Activated CD8-positive, alpha-beta memory T cell treated with anti-CD3 and anti-CD28 coated beads, Interleukin-2, amount 10 ng/mL, durations not matched to agents 7 days and 5 days (primary cell): ENCODE measurements around the gene TOB1. TPM values are rescaled to one million over a fixed set of nuclear protein-coding genes. Genes with fewer than 3 reads are reported as not detected.

Experiments used
- ATAC-seq: fragments of 150-1000 bp; cut with Tn5 transposase; one replicate; pipeline ENCODE4 v1.10.0; 2021; ENCODE audit warnings: moderate library complexity
- CTCF ChIA-PET: fragments of 350-600 bp; sonication (Branson Sonifier 250); formaldehyde crosslinking; loops from one replicate; lab custom pipeline; 2021; ENCODE audit warnings: antibody characterized with exemption; lab: Charles Lee
- DNase-seq: peaks from one replicate; pipeline ENCODE4 v3.0.0-alpha.2; 2020
- H3K27ac Mint-ChIP-seq: one replicate; pipeline ENCODE4 v1.8.0; 2021; ENCODE audit warnings: mild to moderate bottlenecking, mixed read lengths
- H3K27me3 Mint-ChIP-seq: one replicate; pipeline ENCODE4 v1.8.0; 2021; ENCODE audit warnings: mixed read lengths
- H3K36me3 Mint-ChIP-seq: one replicate; pipeline ENCODE4 v1.8.0; 2021; ENCODE audit warnings: mild to moderate bottlenecking, mixed read lengths
- H3K4me1 Mint-ChIP-seq: one replicate; pipeline ENCODE4 v1.8.0; 2021; ENCODE audit warnings: mixed read lengths
- H3K4me3 Mint-ChIP-seq: one replicate; pipeline ENCODE4 v1.8.0; 2021; ENCODE audit warnings: mild to moderate bottlenecking, moderate library complexity, mixed read lengths
- H3K9me3 Mint-ChIP-seq: one replicate; pipeline ENCODE4 v1.8.0; 2022; ENCODE audit warnings: low read depth, mixed read lengths
- total RNA-seq, 2 experiments: library from RNA; stranded (reverse); gene quantifications; one replicate each; pipeline ENCODE4 v1.2.3, GENCODE V29; 2021

TOB1 gene
- total RNA-seq, 2 experiments from 2014 or later = 34.1 to 47.5 TPM

DNA sequence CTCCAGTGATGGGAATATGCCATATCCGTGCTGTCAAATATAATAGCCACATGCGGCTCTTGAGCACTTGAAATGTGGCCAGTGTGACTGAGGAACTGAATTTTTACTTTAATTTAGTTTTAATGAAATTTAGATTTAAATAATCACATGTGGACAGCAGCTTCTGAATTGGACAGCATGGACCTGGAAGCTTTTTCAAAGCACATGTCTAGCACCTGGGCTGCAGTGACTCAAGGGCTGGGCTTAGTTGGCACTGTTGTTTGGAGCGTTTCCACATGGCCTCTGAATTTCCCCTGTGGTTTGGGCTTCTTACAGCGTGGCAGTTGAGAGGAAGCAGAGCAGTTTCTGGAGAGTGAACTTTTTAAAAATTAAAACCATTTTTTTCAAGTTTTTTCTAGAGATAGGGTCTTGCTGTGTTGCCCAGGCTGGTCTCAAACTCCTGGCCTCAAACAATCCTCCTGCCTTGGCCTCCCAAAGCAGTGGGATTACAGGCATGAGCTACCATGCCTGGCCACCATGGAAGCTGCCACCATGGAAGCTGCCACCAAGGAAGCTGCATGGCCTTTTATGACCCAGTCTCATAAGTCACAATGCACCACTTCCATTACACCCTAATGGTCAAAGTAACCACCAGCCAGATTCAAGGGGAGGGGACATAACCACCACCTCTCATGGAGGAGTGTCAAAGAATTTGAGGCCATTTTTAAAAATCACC lies 6.7 kb upstream of the TOB1 start:
- Mint-ChIP-seq H3K27me3 (peaks cover 51% of the 10 kb centered on the region), H3K36me3 (peaks cover 2% of the 10 kb centered on the region), H3K4me1 (peaks cover 42% of the 10 kb centered on the region), H3K4me3 (no peak overlapping the region), H3K27ac (no peak overlapping the region), H3K9me3 (no peaks in the 10 kb centered on the region)
- DNase-seq (peak; percentile 70), ATAC-seq (no peak)
- CTCF ChIA-PET = interaction anchor here (1.4 to 2.8 kb wide), 5 partner anchors 11 to 84 kb away, joined by 3 to 11 read pairs (median 4); no protein-coding TSS in a partner anchor

DNA sequence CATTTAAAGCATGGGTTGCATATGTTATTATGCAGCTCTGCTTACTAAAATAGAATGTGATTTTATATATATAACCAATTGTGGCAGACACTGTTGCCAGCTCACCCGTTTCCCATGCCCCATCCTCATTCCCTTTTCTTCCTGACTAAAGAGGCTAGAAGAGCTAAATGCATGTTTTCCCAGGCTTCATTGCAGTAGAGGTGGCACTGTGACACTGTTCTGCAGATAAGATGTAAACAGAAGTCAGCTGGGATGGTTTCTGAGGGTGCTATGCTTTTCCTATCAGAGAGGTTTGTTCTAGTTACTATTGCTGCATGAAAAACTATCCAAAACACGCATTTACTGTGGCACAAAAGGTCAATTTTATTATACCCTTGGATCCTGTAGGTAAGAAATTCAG lies 5.7 kb upstream of the TOB1 start:
- CTCF ChIA-PET = interaction anchor here (1.1 to 2.8 kb wide), 6 partner anchors 12 to 85 kb away, joined by 3 to 11 read pairs (median 4); no protein-coding TSS in a partner anchor
- no peak for ATAC-seq
- Mint-ChIP-seq H3K4me3 (no peak overlapping the region), H3K27me3 (peaks cover 50% of the 10 kb centered on the region), H3K4me1 (peaks cover 45% of the 10 kb centered on the region), H3K36me3 (peaks cover 2% of the 10 kb centered on the region), H3K27ac (peak overlapping the region; percentile 3), H3K9me3 (no peaks in the 10 kb centered on the region)
- DNase-seq = no peak

DNA sequence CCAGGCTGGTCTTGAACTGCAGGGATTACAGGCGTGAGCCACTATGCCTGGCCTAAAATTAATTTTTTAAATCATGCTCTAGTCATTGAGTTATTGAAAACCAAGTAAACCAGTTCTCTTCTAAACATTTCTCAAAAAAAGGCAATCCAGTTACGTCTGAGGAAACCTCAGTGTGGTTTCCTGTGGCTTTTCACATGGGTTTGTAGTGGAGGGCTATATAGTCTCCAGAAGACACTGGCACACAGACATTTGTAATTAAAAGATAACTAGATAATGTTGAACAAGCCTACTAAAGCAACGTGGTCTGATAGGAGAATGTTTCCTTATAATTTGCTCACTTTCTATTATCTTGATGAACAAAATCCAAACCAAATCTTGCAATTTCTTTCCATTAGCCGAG lies 5.2 kb upstream of the TOB1 start:
- CTCF ChIA-PET = interaction anchor here (1.1 to 2.1 kb wide), 6 partner anchors 24 to 85 kb away, joined by 3 to 5 read pairs (median 4); no protein-coding TSS in a partner anchor
- Mint-ChIP-seq H3K4me1 (peaks cover 45% of the 10 kb centered on the region), H3K4me3 (peak overlapping the region; percentile 52), H3K27ac (peak overlapping the region; percentile 71), H3K27me3 (peaks cover 45% of the 10 kb centered on the region), H3K9me3 (no peaks in the 10 kb centered on the region), H3K36me3 (peaks cover 2% of the 10 kb centered on the region)
- ATAC-seq (no peak), DNase-seq (peak; percentile 89)

DNA sequence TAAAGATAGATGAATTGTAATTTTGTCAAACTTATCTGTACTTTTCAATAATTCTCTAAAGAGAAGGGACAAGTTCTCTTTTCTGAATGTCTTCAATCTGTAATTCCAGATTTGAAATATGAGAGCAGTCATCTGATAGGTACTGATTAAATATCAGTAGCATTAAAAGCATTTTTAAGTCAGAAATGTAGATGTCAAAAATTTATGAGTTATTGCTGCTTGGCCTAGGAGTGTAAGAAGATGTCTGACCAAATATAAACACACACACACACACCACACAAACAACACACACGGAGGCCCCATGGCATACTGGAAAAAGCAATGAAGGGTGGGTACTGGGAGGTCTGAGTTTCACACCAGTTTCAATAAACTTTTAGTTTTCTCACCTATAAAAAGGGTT lies 2.4 kb upstream of the TOB1 start:
- DNase-seq = no peak
- CTCF ChIA-PET = interaction anchor here (1.1 kb wide), 1 partner anchor 81 kb away, joined by 5 read pairs; no protein-coding TSS in a partner anchor

DNA sequence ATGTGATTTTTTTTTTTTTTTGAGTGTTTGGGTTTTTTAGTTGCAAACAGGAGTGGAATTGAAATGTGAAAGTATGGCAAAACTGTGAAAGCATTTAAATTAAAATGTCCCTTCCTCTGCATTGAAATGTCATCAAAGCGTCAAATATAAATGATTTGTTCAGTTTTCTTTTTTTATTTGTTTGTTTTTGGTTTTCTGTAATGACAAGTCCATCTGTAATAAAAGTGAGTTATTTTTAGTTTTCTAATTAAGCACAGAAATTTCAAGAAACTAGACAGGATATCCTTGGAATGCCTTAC lies 1.9 kb upstream of the TOB1 start:
- Mint-ChIP-seq H3K27me3 (peaks cover 19% of the 10 kb centered on the region), H3K9me3 (no peaks in the 10 kb centered on the region), H3K27ac (peak overlapping the region; percentile 96), H3K4me1 (peaks cover 56% of the 10 kb centered on the region), H3K4me3 (peak overlapping the region; percentile 86), H3K36me3 (peaks cover 12% of the 10 kb centered on the region)
- CTCF ChIA-PET = interaction anchor here (1.0 to 8.6 kb wide), 5 partner anchors 19 to 89 kb away, joined by 3 to 78 read pairs (median 3); no protein-coding TSS in a partner anchor
- DNase-seq (no peak), ATAC-seq (no peak)

More for the DNA sequence above, 2.4 kb upstream of the TOB1 start:
- H3K4me3 Mint-ChIP-seq = peak overlapping the region; percentile 86
- H3K27ac Mint-ChIP-seq = peak overlapping the region; percentile 96
- H3K27me3 Mint-ChIP-seq = peaks cover 24% of the 10 kb centered on the region
- H3K9me3 Mint-ChIP-seq = no peaks in the 10 kb centered on the region
- peaks cover 9% of the 10 kb centered on the region for H3K36me3 Mint-ChIP-seq
- no peak for ATAC-seq
- peaks cover 55% of the 10 kb centered on the region for H3K4me1 Mint-ChIP-seq

DNA sequence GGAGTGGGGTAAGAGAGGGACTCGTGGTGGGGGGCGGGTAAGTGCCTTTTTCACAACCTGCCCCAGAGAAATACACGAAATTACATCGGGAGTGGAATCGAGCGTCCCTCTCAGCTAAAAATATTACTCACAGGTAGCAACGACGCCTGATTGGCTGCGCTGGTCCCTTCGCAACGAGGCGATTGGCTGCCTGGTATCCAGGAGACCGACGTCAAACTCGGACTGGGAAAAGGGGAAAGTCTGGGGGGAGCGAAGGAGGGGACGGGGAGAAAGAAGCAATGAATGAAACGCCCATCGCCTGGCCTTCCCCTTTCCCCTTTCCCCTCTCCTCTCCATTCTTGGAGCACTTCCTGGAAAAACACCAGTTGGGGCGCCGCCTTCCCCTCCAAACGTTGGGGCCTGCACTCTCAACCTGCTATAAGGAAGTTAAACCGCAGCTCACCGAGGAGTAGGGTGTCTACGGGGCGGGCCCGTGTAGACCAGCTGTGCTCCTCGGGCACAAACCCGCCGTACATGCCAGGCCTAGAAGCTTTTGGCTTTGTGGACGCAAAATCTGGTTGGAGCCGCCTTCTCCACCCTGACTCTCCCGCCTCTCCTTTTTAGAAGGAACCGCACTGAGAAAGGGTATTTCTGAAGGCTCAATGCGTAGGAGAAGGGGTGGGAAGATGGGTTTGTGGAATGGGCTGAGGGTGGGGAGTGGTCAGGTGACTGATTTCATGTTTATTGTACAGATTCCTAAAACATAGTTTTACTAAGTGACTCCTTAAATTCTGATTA lies 1.4 kb upstream of the TOB1 start:
- no peaks in the 10 kb centered on the region for H3K9me3 Mint-ChIP-seq
- peak; percentile 93 for DNase-seq
- ATAC-seq = peak; percentile 43
- H3K36me3 Mint-ChIP-seq = peaks cover 16% of the 10 kb centered on the region
- CTCF ChIA-PET = interaction anchor here (1.0 to 8.6 kb wide), 11 partner anchors 15 to 325 kb away, joined by 3 to 78 read pairs (median 4); no protein-coding TSS in a partner anchor
- H3K27me3 Mint-ChIP-seq = peaks cover 17% of the 10 kb centered on the region
- peak overlapping the region; percentile 96 for H3K27ac Mint-ChIP-seq
- peak overlapping the region; percentile 86 for H3K4me3 Mint-ChIP-seq
- H3K4me1 Mint-ChIP-seq = peaks cover 55% of the 10 kb centered on the region

DNA sequence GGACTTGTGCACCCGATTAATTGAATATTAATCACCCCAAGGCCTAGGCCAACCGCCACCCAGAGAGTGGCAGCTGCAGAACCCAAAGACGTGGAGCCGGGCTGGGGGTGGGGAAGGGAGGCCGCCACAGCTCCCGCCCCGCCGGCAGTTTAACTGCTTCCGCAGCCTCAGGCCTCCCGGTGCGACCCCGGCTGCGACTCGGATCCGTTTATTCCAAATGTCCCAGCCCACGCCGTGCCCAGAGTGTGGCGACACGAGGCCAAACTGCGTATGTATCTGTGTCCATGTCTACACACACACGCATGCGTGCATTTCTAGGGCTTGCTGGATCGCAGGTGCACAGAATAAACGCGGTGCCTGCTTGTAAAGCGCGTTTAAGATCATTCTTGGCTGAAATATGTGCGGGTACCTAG lies 802 bp upstream of the TOB1 start:
- H3K4me1 Mint-ChIP-seq = peaks cover 49% of the 10 kb centered on the region
- peak overlapping the region; percentile 86 for H3K4me3 Mint-ChIP-seq
- no peaks in the 10 kb centered on the region for H3K9me3 Mint-ChIP-seq
- H3K27me3 Mint-ChIP-seq = peaks cover 14% of the 10 kb centered on the region
- ATAC-seq = peak; percentile 24
- H3K27ac Mint-ChIP-seq = peak overlapping the region; percentile 96
- peaks cover 17% of the 10 kb centered on the region for H3K36me3 Mint-ChIP-seq
- peak; percentile 84 for DNase-seq
- CTCF ChIA-PET = interaction anchor here (0.6 to 8.6 kb wide), 15 partner anchors 14 to 325 kb away, joined by 3 to 78 read pairs (median 4); no protein-coding TSS in a partner anchor

DNA sequence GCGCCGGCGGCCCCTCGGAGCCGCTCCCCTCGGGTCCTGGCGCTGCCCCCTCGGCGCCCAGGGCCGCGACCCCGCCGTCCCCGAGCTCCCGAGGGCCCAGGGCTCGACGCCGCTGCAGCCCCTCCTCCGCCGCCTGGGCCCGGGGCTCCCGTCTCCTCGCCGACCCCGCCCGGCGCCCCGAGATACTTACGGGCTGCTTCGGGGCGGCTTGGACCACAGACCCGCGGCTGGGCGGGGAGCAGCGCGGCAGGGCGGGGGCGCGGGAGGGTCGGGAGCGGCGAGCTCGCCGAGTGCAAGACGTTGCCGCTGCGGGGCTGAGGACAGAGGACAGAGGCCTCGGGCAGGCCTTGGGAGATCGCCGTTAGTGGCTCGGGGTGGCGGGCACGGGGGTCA lies 290 bp downstream of the TOB1 start:
- H3K27ac Mint-ChIP-seq = peak overlapping the region; percentile 74
- no peaks in the 10 kb centered on the region for H3K9me3 Mint-ChIP-seq
- peaks cover 41% of the 10 kb centered on the region for H3K4me1 Mint-ChIP-seq
- H3K27me3 Mint-ChIP-seq = peaks cover 14% of the 10 kb centered on the region
- peak overlapping the region; percentile 98 for H3K4me3 Mint-ChIP-seq
- H3K36me3 Mint-ChIP-seq = peaks cover 23% of the 10 kb centered on the region
- DNase-seq = no peak
- ATAC-seq = no peak
- CTCF ChIA-PET = interaction anchor here (1.0 to 8.6 kb wide), 19 partner anchors 9 to 157 kb away, joined by 3 to 78 read pairs (median 4); no protein-coding TSS in a partner anchor

DNA sequence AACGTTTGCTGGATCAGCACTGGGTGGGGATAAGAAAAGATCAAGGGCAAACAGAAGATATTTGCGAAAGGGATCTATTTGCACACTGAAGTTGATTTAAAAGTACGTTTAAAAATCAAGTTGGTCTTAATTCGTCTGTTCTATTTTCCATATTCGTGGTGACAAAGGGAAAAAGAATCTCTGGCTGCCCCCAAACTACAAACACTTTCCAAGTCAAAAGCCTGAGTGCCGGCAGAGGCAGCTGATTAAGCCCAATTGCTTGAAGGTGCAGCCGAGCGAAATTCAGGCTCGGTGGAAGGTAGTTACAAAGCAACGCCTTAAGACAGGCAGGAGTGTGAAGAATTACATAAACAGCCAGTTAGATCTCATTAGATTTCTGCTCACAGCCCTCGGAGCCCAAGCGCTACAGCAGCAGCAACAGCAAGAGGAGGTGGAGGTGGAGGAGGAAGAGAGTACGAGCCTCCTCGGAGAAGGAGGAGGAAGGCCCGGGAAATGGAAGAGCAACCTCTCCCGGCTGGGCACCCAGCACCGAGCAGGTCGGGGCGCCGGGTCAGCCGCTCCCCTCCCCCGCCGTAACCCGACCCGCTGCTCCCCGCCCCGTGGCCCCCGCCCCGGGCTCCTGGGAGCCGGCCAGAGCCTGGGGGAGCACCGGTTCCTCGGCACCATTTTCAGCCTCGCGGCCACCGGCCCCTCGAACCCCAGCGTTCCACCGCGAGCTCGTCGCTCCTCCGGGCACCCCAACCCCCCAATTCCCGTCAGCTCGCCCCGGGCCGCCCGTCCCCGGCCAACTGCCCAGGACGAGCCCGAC lies 890 bp downstream of the TOB1 start:
- Mint-ChIP-seq H3K4me3 (peak overlapping the region; percentile 98), H3K36me3 (peaks cover 23% of the 10 kb centered on the region), H3K9me3 (no peaks in the 10 kb centered on the region), H3K27me3 (peaks cover 14% of the 10 kb centered on the region), H3K4me1 (peaks cover 39% of the 10 kb centered on the region), H3K27ac (peak overlapping the region; percentile 96)
- peak; percentile 2 for ATAC-seq
- CTCF ChIA-PET = interaction anchor here (0.7 to 8.6 kb wide), 19 partner anchors 9 to 156 kb away, joined by 3 to 78 read pairs (median 4); no protein-coding TSS in a partner anchor
- peak; percentile 69 for DNase-seq

DNA sequence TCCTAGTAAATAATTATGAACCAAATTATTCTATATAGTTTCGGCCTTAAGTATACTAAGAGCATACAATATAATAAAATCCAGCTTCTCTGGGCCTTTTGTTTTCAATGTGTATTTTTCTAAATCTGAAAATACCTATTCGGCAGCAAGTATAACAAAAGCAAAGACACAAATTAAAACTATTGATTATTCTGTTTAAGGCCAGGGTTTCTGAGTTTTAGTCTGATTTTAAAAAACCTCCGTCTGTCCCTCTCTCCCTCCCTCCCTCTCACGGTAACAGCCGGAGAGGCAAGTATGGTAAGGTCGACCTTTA lies 1.5 kb downstream of the TOB1 start:
- Mint-ChIP-seq H3K4me1 (peaks cover 36% of the 10 kb centered on the region), H3K4me3 (peak overlapping the region; percentile 98), H3K27me3 (peaks cover 10% of the 10 kb centered on the region), H3K9me3 (no peaks in the 10 kb centered on the region), H3K36me3 (peaks cover 23% of the 10 kb centered on the region), H3K27ac (peak overlapping the region; percentile 96)
- DNase-seq (no peak), ATAC-seq (no peak)
- CTCF ChIA-PET = interaction anchor here (0.7 to 8.6 kb wide), 9 partner anchors 12 to 95 kb away, joined by 3 to 78 read pairs (median 4); no protein-coding TSS in a partner anchor

DNA sequence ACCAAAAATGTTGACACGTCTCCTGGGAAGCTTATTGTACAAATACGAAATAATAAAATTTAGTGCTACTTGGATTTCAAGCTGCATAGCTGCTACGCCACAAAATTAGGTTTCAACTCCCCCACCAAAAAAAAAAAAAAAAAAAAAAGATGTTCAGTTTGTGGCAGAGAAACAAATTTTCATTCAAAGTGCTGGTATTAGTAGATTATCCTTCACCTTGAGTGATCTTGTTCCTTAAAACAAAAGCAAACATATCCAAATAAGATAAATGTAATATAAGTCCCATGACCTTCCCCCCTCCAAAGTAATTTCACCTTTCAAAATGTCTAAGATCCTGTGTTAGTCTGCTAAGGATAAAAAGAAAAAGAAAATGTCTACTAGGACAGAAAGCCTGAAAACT lies 2.2 kb downstream of the TOB1 start:
- H3K9me3 Mint-ChIP-seq = no peaks in the 10 kb centered on the region
- H3K4me1 Mint-ChIP-seq = peaks cover 34% of the 10 kb centered on the region
- H3K4me3 Mint-ChIP-seq = peak overlapping the region; percentile 98
- peaks cover 6% of the 10 kb centered on the region for H3K27me3 Mint-ChIP-seq
- ATAC-seq (no peak), DNase-seq (no peak)
- H3K27ac Mint-ChIP-seq = no peak overlapping the region
- CTCF ChIA-PET = interaction anchor here (0.6 to 8.6 kb wide), 11 partner anchors 11 to 93 kb away, joined by 3 to 78 read pairs (median 4); no protein-coding TSS in a partner anchor
- H3K36me3 Mint-ChIP-seq = peaks cover 23% of the 10 kb centered on the region

DNA sequence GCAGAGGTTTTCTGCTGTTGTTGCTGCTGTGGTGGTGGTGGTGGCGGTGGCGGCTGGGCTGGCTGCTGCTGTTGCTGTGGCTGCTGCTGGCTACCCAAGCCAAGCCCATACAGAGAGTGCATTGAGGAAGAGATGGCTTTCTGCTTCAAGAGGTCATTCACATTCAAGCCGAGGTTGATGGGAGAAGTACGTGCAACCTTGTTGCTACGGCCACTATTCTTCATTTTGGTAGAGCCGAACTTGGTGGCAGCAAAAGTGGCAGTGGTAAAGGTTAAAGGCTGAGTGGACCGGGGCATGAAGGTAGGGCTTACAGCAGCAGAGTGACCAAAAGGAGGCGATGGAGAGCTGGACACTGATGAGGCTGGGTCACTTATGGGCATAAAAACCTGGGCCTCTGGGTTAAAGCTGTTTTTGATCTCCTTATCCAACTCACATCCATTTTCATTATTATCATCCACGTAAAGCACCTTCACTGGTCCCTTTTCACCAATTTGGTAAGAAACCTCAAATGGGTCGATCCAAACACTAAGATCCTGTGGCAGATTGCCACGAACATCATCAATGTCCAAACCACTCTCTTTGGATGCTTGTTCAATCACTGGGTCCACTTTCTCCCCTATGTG lies 2.8 kb downstream of the TOB1 start:
- ATAC-seq (no peak), DNase-seq (peak; percentile 69)
- Mint-ChIP-seq H3K27ac (no peak overlapping the region), H3K4me1 (peaks cover 30% of the 10 kb centered on the region), H3K27me3 (peaks cover 1% of the 10 kb centered on the region), H3K9me3 (no peaks in the 10 kb centered on the region), H3K36me3 (peaks cover 21% of the 10 kb centered on the region), H3K4me3 (no peak overlapping the region)
- CTCF ChIA-PET = interaction anchor here (0.6 to 8.6 kb wide), 12 partner anchors 10 to 93 kb away, joined by 3 to 78 read pairs (median 4); no protein-coding TSS in a partner anchor
